Left forelimb (tissue), 1 donor: ENCODE measurements around the gene AIF1.

Experiments used
- DNase-seq: peaks from one replicate; pipeline ENCODE4 v3.0.0-alpha.2; 2018; ENCODE audit warnings: low spot score

Gene AIF1

DNA sequence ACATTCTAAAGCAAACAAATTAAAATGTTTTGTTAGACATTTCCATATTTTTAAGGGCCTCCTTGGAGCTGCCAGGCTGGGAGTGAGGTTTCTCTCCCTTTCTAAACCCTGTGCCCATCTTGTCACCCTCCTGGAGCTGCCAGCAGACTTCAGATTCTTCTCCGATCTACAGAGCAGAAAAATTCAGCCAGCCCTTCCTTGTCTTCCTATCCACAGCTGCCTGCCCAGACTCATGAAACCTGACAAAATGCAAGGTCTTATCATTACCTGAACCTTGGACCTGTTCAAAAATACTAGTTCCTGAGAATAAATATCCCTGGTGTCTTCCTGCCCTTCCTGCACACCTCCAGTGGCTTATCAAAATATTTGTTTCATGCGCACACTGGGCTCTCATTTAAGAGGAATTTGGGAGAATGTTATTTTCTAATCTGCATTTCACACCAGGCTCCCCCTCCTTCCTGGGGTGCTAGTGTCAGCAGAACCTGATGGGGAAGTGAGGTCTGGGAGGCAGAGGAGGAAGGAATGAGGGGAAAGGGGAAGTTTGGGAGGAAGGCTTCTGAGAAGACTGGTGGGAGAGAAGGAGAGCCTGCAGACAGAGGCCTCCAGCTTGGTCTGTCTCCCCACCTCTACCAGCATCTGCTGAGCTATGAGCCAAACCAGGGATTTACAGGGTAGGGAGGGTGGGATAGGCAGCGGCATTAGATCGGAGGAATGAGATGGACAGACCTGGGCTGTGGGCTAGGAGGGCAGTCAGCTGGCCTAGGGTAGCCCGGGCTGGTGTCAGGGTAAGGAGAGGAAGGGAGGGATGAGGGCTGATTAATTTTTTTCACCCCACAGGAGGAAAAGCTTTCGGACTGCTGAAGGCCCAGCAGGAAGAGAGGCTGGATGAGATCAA, at the start of gene AIF1:
AIF1 (plus strand) TSS at position 551 of the 895 bp plus-strand sequence; CDS start at position 647, 96 bp downstream.
- DNase-seq = no peak

DNA sequence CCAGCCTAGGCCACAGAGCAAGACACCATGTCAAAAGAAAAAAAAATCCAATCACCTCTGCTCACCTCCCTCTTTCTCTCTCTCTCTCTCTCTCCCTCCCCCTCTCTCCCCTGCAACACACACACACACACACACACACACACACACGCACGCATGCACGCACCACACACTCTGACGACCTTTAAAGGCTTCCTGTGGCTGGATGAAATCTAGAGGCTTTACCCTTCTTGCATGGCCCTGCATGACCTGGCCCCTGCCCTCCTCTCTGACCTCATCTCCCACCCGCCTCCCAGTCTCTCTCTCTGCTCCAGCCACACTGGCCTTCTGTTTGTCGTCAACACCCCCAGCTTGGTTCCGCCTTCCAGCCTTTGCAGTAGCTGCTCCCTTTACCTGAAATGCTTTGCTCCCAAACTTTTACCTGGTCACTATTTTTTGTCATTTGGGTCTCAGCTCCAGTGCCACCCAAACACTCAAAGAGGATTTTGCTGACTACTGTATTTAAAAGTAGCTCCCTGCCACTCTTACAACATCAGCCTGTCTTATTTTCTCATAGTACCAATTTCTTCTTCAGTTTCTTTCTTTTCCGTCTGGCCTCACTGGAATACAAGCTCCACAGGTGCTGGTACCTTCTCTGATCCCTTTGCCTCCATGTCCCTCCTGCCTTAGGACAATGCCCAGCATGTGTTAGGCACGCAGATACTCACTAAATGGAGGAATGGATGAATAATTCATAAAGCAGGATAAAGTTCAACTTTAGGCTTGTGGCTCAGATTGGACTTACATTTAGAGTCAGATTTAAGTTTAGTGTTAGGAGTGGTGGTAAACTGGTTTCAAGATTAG, 47.3 kb upstream of the AIF1 start:
- no peak for DNase-seq

DNA sequence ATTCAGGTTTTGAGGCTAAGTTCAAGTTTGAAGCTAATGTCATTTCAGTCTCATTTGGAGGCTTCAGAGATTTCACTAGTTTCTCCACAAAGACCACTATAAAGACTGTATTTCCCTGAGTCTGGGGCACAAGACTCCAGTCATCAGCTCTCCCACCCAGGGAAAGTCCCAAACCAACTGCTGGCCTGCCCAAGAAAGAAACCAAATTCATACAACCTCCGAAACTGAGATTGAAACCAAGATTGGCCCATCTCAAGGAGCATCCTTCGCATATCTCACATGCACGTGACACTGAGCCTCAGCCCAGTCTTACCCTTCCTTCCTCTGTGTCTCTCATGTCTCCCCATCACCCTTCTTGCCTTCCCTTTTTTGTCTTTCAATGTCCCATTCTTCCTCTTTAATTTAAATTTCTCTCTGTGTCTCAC, 46.5 kb upstream of the AIF1 start:
- DNase-seq = no peak

GRCh38 chr6:31569861-31570536, 45.0 kb upstream of the AIF1 start:
- DNase-seq = no peak

- DNase-seq = no peak
Measured at GRCh38 chr6:31572041-31572911, 42.8 kb upstream of the AIF1 start, which contains the start of gene LTA. TSS of gene LTA (plus strand) at chr6:31572289. CDS start at chr6:31572743, 454 bp downstream.

DNA sequence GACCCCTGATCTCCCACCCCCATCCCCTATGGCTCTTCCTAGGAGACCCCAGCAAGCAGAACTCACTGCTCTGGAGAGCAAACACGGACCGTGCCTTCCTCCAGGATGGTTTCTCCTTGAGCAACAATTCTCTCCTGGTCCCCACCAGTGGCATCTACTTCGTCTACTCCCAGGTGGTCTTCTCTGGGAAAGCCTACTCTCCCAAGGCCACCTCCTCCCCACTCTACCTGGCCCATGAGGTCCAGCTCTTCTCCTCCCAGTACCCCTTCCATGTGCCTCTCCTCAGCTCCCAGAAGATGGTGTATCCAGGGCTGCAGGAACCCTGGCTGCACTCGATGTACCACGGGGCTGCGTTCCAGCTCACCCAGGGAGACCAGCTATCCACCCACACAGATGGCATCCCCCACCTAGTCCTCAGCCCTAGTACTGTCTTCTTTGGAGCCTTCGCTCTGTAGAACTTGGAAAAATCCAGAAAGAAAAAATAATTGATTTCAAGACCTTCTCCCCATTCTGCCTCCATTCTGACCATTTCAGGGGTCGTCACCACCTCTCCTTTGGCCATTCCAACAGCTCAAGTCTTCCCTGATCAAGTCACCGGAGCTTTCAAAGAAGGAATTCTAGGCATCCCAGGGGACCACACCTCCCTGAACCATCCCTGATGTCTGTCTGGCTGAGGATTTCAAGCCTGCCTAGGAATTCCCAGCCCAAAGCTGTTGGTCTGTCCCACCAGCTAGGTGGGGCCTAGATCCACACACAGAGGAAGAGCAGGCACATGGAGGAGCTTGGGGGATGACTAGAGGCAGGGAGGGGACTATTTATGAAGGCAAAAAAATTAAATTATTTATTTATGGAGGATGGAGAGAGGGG, 41.6 kb upstream of the AIF1 start:
- DNase-seq = no peak

DNA sequence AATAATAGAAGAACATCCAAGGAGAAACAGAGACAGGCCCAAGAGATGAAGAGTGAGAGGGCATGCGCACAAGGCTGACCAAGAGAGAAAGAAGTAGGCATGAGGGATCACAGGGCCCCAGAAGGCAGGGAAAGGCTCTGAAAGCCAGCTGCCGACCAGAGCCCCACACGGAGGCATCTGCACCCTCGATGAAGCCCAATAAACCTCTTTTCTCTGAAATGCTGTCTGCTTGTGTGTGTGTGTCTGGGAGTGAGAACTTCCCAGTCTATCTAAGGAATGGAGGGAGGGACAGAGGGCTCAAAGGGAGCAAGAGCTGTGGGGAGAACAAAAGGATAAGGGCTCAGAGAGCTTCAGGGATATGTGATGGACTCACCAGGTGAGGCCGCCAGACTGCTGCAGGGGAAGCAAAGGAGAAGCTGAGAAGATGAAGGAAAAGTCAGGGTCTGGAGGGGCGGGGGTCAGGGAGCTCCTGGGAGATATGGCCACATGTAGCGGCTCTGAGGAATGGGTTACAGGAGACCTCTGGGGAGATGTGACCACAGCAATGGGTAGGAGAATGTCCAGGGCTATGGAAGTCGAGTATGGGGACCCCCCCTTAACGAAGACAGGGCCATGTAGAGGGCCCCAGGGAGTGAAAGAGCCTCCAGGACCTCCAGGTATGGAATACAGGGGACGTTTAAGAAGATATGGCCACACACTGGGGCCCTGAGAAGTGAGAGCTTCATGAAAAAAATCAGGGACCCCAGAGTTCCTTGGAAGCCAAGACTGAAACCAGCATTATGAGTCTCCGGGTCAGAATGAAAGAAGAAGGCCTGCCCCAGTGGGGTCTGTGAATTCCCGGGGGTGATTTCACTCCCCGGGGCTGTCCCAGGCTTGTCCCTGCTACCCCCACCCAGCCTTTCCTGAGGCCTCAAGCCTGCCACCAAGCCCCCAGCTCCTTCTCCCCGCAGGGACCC, 40.6 kb upstream of the AIF1 start:
- DNase-seq = no peak

GRCh38 chr6:31575335-31575901, 39.6 kb upstream of the AIF1 start, which contains the start of gene TNF:
TSS of gene TNF (plus strand) at chr6:31575565. CDS start at chr6:31575742, 177 bp downstream.
- DNase-seq = no peak

DNA sequence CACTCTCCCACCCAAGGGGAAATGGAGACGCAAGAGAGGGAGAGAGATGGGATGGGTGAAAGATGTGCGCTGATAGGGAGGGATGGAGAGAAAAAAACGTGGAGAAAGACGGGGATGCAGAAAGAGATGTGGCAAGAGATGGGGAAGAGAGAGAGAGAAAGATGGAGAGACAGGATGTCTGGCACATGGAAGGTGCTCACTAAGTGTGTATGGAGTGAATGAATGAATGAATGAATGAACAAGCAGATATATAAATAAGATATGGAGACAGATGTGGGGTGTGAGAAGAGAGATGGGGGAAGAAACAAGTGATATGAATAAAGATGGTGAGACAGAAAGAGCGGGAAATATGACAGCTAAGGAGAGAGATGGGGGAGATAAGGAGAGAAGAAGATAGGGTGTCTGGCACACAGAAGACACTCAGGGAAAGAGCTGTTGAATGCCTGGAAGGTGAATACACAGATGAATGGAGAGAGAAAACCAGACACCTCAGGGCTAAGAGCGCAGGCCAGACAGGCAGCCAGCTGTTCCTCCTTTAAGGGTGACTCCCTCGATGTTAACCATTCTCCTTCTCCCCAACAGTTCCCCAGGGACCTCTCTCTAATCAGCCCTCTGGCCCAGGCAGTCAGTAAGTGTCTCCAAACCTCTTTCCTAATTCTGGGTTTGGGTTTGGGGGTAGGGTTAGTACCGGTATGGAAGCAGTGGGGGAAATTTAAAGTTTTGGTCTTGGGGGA, 38.9 kb upstream of the AIF1 start:
- no peak for DNase-seq

- DNase-seq = no peak
Measured at GRCh38 chr6:31576897-31577578, 38.0 kb upstream of the AIF1 start.

DNA sequence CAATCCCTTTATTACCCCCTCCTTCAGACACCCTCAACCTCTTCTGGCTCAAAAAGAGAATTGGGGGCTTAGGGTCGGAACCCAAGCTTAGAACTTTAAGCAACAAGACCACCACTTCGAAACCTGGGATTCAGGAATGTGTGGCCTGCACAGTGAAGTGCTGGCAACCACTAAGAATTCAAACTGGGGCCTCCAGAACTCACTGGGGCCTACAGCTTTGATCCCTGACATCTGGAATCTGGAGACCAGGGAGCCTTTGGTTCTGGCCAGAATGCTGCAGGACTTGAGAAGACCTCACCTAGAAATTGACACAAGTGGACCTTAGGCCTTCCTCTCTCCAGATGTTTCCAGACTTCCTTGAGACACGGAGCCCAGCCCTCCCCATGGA, 37.5 kb upstream of the AIF1 start:
- no peak for DNase-seq

- DNase-seq = no peak
Measured at GRCh38 chr6:31578184-31579118, 36.6 kb upstream of the AIF1 start.

DNA sequence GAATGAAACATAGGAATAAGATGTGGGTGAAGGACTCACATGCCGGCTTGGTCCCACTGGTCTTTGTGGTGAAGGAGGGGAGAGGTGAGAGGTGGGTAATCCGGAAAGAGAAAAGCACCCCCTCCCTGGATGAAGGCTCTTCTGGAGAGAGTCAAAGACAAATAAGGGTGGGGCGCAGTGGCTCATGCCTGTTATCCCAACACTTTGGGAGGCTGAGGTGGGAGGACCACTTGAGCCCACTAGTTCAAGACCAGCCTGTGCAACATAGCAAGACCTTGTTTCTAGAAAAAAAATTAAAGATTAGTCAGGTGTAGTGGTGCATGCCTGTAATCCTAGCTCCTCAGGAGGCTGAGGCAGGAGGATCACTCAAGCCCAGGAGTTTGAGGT, 35.9 kb upstream of the AIF1 start:
- no peak for DNase-seq

- DNase-seq = no peak
Measured at GRCh38 chr6:31579546-31580437, 35.2 kb upstream of the AIF1 start.

- no peak for DNase-seq
Measured at GRCh38 chr6:31580438-31580740, 34.6 kb upstream of the AIF1 start.
